ENCODE data around the gene FAM81A.

GRCh38 chr15:59437817-59438624 is at the start of gene FAM81A:
- TF ChIP-seq CTCF (IDR thresholded peaks at IDR 0.05; ENCODE audit: low read depth, low read length) (no peak), EZH2phosphoT487 (IDR thresholded peaks at IDR 0.05; ENCODE audit: low read depth) (no peak)

Measured in OCI-LY3 (cell line).